HG03280 (cell line): ENCODE data around the gene ZNF90.
A peak's percentile ranks its signal among the peaks of the same experiment; 100 is the strongest.
"Not testable (repeated sequence)": the region's sequence is repeated elsewhere in the genome, so short reads cannot be mapped to it uniquely, and the experiment has no call there.

ENCODE experiments used
- ATAC-seq: cut with Tn5 transposase; IDR thresholded peaks from one replicate; pipeline ENCODE4 v1.9.1; 2021; ENCODE audit warnings: mild to moderate bottlenecking, moderate library complexity; ENCODE audit not compliant: unreplicated experiment

ZNF90 gene

GRCh38 chr19:20102097-20102496, 24.3 kb downstream of the ZNF90 start:
- no peak for ATAC-seq

GRCh38 chr19:20103091-20103740, 25.4 kb downstream of the ZNF90 start:
- no peak for ATAC-seq

GRCh38 chr19:20107301-20107700, 29.5 kb downstream of the ZNF90 start:
- no peak for ATAC-seq

- ATAC-seq: not testable (repeated sequence)
These were observed 40.5 kb downstream of the ZNF90 start for GRCh38 chr19:20118064-20118839.

GRCh38 chr19:20124879-20125278, 47.1 kb downstream of the ZNF90 start:
- no peak for ATAC-seq

GRCh38 chr19:20132933-20133332, 55.1 kb downstream of the ZNF90 start:
- not testable (repeated sequence) for ATAC-seq

- not testable (repeated sequence) for ATAC-seq
These were observed 59.9 kb downstream of the ZNF90 start for GRCh38 chr19:20137714-20138113.

- no peak for ATAC-seq
These were observed 73.9 kb downstream of the ZNF90 start for GRCh38 chr19:20151617-20152145.

- not testable (repeated sequence) for ATAC-seq
These were observed 74.7 kb downstream of the ZNF90 start for GRCh38 chr19:20152506-20152905.

- ATAC-seq: no peak
These were observed 75.5 kb downstream of the ZNF90 start for GRCh38 chr19:20153281-20153680.

GRCh38 chr19:20154636-20155035, 76.8 kb downstream of the ZNF90 start:
- no peak for ATAC-seq

- no peak for ATAC-seq
These were observed 85.0 kb downstream of the ZNF90 start for GRCh38 chr19:20162821-20163220.

GRCh38 chr19:20164456-20164855, 86.7 kb downstream of the ZNF90 start:
- ATAC-seq: no peak

- no peak for ATAC-seq
These were observed 88.3 kb downstream of the ZNF90 start for GRCh38 chr19:20165971-20166592.

GRCh38 chr19:20167020-20167644, 89.3 kb downstream of the ZNF90 start, which contains the start of gene ZNF486:
Gene ZNF486, plus strand, starts transcription at chr19:20167214. Its CDS starts 117 bp downstream, at chr19:20167331.
- peak; percentile 76 for ATAC-seq

GRCh38 chr19:20167651-20168122, 89.9 kb downstream of the ZNF90 start:
- no peak for ATAC-seq
